DMS53 treated with DMSO at 0.1 percent for 48 hours (cell line): ENCODE data around the gene ZDHHC14.

Experiments
- DNase-seq: peaks from one replicate; lab custom pipeline; 2025; ENCODE audit not compliant: unreplicated experiment; lab: John Stamatoyannopoulos, UW

ZDHHC14 gene

DNA sequence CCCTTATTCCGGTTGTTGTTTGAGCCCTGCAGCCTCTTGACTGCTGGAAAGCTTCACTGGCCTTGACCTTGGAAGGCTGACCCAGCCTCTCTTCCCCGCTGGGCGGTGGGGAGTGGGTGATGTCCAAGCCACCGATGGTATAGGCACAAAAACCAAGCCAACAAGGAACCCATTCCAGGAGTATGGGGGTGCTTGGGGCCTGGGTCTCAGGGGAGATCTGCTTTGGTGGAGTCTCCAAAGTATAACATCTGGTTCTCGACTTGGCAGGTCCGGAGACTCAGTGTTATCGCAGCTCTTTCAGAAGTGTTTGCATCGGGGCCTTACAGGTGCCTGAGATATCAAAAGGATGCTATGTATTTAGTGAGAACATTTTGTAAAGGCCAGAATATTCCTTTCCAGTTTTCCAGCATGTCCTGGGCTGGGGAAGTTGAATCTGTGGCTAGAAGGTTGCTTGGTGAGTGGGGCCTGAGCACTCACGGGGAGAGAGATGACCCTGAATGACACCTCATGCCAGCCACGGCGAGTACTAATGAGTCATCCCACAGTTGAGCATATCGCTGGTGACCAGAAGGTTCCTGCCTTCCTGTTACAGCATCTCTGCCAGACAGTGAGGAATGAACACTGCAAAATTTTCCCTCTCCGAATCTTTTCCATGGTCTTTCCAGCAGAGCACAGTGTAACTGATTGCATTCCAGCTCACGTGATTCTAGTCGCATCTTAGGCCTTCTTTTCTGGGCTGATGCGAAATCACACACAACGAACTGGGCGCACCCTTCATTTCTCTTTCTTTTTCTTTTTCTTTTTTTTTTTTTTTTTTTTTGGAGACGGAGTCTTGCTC lies 133.9 kb downstream of the ZDHHC14 start:
- DNase-seq: peak; percentile 34

DNA sequence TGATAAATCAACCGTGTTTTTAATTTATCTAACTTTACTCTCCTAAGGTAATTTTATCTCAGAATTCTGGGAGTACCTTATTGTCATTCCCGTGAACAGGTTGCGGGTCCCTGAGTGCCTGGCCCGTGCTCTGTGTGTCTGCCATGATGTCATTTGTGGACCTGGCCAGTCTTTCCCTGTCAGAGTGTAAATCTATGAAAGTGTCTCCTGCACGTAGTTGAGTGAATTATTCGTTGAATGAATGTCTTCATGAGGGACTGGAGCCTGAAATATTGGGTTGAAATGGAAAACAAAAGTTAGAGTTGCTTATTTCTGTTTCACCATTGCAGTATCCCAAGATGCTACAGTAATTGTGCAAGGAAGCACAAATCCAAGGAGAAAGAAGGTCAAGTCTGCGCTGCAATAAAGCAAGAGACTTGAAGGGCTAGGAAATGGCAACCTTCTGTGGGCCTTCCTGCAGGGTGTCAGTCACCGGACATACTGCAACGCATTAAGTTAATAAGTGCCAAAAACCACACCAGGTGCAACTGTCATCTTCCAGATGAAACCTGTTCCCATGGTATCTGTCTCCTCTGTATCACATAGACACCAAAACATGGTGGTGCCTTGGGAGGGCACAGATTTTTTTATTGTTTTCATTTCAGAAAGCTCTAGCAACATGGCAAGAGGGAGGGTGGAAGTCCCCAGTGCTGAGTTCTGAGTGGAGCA lies 135.5 kb downstream of the ZDHHC14 start:
- DNase-seq: no peak

DNA sequence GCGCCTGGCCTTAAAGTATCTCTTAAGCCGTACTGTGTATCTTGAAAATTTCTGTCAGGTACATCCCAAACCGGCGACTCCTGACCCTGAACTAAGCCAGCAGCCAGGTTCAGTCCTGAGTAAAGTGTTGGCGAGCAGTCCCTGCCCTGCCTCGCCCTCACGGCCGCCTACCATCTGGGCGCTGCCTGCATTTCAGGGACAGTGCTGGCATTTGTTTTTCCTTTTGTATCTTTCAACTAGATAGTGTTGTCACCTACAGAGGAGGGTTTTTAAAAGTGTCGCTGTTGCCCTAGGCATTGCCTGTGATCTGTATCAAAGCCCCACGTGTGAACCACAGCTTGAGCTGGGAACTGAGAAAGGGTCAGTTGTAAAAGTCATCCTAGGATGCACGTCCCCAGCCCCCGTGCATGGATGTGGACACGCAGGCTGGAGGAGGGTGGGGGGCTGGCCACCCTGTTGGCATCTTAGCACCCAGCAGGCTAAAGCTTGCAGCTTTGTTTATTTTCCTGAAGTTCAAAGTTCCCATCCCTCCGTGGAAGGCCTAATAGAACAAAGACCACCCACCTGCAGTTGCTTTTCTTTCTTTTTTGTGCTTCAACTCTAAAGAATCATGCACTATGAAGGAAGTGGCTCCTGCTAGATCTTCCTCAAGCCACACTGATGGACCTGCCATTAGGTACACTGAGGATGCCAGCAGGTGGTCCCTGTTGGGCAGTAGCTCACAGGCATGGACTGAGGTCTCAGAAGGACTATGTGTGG lies 136.8 kb downstream of the ZDHHC14 start:
- no peak for DNase-seq

DNA sequence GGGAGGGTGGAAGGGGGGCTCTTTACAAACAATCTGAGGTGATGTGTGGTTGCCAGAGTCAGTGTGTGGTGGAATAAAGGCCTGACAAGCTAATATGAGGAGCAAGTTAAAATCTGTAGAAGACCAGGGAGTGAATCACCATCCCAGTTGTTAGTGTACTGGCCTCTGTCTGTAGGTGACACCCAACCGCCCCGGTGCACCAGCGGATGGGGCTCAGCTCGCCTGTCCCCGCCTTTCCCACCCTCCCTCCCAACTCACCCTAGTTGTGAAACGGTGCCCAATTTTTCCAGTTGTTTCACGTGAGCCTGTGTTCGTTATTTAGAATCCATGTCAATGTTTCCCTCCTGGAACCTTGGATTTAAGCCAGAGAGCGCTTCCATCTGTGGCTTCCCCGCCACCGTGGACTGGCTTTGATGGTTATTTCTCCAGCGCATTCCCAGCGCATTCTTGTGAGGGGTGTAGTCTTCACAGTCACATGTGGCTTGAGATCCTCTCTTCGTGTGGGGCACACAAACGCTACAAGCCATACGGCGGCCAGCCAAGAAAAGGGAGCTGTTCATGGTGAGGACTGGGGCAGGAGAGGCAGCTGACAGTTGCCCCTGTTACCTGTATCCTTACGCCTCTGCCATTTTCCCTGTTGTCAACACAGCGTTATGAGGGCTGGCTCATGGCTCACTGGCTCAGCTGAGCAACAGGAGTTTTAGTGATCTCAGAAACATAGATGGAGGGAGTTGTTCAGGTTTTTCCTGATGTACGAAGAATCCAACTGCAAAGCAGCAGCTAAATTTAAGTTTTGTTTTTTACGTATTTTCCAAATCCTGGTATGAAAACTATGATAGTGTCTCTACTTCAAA lies 137.6 kb downstream of the ZDHHC14 start:
- no peak for DNase-seq

DNA sequence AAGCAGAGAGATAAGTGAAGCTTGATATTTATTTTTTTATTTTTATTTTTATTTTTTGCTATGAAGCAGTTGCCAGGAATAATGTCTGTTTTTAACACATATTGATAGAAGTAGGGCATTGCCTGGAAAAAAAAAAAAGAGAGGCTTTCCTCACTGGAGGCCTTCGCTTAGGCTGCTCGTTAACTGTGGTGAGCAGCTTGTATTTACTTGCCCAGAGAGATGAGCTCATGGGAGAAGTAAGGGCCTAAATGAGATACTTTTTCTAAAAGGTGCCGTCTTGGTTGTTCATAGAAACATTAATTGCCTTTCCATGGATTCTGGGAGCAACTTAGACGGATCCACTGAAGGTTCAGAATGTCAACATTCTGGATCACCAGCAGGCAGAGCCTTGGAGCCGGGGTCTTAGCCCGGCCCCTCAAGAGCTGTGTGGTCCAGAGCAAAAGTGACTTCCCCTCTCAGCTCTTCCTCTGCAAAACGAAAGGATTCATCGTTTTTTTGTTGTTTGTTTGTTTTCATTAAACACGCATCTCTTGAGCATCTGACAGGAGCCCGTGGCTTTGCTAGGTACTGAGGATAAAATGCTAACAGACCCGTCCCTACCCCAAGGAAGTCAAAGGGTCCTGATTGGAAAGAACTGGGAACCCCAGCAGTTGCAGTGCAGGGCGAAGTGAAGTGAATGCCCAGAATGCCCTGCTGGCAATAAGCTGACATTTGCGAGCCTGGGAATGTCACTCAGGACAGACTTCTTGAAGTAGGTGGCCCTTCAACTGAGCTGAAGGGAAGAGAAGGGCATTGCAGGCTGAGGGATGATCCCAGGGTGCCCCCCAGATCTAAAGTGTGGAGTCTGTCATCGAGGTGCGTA lies 138.5 kb downstream of the ZDHHC14 start:
- no peak for DNase-seq

DNA sequence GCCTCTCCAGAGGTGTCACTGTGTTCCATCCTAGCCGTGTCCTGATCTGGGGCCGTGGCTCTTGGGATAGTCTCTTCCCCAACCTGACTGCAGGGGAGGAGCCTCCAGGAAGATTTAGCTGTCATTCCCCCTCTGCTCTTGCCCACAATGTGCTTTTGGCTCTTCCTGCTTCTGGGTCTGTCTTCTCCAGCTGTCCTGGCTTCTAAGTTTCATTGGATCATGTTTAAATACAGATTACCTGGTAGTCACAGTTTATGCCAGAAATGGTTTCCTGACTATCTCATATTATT lies 139.1 kb downstream of the ZDHHC14 start:
- no peak for DNase-seq

DNA sequence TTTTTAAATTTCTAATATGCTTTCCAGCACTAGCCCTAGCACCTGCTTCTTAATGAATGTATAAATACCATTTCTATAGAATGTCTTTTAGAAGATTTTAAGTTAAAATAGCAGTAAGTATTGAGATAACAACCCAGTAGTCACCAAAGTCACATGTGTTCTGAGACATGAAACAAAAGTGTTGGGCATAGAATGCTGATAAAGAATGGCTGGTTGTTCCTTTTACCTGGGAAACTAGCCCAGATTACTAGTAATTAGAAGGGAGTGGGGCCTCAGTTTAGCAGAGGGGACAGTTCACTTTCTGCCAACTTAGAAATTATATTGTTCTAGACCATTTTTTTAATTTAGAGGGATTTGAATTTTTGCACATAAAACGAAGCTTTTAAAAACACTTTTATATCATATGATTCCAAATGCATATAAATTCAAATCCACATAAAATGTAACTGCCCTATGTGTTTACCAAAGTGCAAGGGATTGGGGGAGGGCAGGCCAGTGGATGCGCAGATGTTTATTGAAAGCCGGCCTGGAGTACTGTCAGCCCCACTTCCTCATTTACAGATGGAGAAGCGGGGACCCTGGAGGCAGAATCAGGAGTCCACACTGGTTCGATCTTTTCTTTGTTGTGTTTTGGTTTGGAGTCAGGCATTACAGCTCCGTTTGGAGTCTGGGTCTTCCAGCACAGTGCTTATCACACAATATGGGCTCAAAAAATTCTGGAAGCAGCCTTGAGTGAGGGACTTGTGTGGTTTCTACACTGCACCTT lies 139.8 kb downstream of the ZDHHC14 start:
- DNase-seq: no peak

DNA sequence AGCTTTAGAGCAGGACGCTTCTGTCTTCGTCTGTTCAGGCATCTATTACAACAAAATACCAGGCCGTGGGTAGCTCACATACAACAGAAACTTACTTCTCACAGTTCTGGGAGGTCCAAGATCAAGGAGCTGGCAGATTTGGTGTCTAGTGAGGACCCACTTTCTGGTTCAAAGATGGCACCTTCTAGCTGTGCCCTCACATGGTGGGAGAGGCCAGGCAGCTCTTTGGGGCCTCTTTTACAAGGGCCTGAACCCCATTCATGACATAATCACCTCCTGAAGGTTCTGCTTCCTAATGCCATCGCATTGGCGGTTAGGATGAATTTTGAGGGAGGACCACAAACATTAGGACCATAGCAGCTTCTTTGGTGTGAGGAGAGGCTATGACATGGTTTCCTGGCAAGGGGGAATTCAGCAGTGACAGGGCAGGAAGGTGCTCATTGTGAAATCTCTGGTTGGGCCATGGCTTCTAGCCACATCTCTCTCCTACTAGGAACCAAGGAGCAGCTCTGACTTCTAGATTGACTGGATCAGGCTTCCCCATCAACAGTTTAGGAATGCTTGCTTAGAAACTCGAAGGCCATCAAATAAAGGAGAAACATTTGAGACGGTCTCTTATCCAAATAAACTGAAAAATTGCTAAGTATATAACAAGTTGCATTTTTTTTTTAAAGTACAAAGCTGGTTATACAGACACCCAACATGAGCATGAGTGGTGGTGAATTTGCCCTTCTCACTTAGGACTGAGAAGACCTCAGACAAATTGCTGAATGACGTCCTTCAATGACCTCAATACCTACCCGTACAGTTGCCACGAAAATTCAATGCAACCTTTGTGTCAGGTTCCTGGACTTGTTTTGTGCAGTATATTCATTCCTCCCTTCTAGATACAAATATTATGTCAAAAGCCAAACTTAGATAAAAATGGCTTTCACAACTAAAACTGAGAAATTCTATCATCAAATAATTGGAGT lies 140.7 kb downstream of the ZDHHC14 start:
- no peak for DNase-seq

DNA sequence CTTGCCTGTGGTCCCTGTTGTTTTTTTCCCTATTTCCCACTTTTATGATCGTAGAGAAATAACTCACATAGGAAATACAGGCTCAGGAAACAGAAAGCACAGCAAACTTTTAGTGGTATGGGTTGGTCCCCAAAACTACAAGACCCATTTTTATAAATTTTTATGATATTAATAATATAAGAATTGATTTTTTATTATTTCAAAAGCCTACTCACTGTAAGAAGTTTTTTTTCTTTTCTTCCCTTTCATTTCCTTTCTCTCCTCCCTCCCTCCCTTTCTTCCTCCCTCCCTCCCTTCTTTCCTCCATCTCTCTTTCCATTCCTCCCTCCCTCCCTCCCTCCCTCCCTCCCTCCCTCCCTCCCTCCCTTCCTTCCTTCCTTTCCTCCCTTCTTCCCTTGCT lies 141.5 kb downstream of the ZDHHC14 start:
- DNase-seq: no peak

DNA sequence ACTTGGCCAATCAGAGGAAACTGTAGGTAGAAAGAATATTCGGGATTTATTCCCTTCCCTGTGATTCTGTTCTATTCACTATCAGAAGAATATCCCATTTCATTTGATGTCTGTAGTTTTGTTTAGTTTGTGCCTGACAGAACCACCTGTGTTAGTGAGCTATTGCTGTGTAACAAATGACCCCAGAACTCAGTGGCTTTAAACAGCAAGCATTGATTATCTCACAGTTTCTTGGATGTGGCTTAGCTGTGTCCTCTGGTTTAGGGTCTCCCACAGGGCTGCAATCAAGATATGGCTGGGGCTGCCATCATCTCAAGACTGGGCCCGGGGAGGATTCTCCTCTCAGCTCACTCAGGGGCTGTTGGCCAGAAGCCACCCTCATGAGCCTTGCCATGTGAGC lies 143.7 kb downstream of the ZDHHC14 start:
- DNase-seq: no peak

DNA sequence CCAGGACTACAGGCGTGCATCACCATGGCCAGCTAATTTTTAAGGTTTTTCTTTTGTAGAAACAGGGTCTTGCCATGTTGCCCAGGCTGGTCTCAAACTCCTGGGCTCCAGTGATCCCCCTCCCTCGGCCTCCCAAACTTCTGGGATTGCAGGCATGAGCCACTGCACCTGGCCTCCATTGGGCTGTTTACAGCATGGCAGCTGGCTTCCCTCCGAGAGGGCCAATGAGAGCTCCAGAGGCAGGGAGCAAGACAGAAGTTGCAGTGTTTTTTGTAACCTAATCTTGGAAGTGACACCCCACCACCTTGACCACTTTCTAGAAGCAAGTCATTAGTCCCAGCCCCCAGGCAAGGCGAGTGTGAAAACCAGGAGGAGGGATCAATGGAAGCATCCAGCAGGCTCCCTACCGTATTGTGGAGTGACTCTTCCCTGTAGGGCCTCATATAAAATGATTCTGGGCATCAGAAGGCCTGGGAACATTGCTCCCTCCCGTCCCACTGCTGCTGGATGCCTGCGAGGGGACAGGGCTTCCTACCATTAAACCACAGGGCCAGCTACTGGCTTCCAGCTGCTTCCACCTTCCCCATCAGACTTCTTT lies 144.4 kb downstream of the ZDHHC14 start:
- DNase-seq: no peak

DNA sequence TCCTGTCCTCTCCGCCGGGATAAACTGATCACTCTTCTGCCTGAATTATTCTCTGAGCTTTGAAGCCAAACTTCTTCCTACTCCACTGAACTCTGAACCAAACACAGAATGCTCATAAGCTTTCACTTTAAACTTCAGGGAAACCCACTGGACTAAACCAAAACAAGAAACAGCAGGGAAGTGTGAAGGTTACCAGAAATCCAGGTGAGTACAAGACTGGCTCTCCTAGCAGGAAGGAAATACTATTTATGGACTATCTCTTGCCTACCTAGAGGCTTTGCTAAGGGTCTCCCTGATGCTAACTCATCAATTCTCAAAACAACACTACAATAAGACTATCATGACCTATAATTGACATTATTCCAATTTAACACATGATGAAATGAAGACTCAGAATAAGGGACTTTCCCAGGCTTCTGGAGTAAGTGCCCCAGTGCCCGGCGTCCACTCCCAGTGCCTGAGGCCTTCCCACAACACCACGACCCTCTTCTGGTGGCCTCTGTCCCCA lies 145.0 kb downstream of the ZDHHC14 start:
- no peak for DNase-seq

DNA sequence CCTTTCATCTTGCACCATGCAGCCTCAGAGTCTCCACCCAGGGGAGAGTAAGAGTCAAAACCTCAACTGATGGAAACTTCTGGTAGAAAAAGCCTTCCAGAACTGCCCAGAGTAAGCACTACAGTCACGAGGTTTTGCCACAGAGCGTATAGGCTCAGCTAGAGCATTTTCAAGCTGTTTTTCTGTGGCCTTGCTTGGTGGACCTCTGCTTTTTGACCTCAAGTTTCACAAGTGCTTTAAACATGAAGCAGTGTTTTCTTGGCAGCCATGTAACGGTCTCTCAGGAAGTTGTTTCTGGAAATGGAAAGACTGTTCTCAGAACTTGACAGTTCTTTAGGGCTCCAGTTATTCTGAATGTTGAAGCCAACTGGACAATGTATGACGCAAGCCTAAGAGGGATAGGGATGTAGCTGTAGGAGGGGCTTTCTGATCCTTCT lies 146.5 kb downstream of the ZDHHC14 start:
- no peak for DNase-seq

DNA sequence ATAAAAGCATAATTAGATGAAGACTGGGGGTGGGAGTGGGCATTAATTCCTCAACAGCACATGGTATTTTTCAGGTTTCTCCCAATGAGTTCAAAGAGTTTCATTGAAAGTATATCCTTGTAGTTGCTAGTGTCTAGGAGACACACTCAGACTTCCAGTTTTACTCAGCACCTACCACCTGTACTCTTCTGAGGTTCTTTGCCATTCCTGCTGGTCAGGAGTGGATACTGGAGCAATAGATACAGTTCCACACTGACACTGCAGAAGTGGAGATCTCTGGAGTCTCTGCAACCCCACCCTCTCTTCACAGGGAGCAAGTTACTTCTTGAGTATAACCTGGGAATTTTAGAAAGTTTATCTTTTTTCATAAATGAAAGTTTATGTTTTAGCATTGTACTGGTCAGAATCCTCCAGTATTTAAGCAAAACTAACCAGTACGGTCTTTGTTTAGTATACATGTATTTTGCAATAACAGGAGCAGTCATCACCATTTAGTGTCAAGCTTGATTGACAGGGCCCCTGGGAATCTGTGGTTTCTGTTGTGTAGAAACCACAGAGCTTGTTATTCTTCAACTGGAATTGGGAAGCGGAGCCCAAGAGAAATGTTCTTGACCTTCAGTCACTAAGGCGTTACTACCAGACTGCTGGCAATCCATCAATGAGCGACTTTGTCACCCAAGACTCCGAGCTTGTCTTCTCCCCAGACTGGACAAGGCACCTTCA lies 148.1 kb downstream of the ZDHHC14 start:
- no peak for DNase-seq

DNA sequence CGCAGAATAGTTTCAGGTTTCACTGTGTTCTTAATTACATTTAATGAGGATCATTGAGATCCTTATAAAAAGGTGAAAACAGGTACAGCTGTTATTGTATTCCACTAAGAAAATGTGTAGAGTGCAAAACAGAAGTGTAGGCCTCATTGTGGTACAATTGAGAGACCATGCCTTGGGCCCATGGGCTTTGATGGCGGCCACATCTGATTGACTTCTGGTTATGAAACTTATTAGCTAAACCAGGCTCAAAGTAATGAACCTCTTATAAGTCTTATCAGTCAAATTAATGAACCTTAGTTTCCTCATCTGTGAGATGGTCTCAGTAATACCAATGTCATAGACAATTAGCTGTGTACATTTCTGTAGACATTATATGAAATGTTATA lies 148.7 kb downstream of the ZDHHC14 start:
- DNase-seq: no peak

DNA sequence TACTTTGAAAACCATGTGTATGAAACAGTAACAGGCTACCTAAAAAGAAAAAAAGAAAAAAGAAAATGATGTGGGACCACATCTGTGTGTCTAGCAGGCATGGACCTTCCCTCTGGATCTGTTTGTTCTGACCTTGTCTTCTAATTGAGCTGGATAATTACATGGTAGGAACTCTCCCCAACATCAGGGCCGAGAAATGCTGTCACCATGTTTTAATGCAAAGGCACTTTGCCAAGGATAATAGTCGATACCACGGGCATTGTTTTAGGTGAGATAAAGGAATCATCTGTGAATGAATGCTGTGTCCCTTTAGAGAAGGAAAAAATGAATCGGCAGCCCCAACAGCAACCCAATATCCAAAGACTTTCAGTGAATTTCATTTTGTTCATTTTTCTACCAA lies 149.1 kb downstream of the ZDHHC14 start:
- DNase-seq: no peak

DNA sequence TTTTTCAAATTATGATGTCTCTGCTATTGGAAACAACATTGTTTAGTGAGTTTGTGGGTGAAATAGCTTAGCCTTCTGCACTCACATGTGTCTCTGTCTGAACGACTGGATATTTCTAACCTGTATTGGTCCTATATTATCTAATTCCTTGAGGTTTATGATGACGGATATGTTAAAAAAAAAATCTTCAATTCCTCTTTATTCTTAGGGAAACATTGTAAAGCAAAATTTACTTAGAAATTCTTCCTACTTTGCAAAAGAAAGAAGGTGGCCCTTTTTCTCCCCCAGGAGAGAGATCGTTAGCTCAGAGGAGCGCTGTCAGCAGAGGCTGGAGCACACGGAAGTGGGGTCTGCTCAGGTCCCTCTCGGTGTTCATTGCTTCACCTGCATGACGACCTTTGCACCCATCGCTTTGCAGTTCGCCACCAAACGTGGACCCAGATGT lies 149.8 kb downstream of the ZDHHC14 start:
- DNase-seq: no peak
